NCI-H2081 treated with DMSO at 0.1 percent for 48 hours (cell line): Measurements from ENCODE around the gene PFDN5.
A peak's percentile ranks its signal among the peaks of the same experiment; 100 is the strongest.

Experiments used
- DNase-seq: peaks from one replicate; lab custom pipeline; 2025; lab: John Stamatoyannopoulos, UW

Gene PFDN5

GRCh38 chr12:53295070-53295890, at the start of gene PFDN5:
TSS of gene PFDN5 (plus strand) at chr12:53295542. CDS start at chr12:53295568, 26 bp downstream.
- DNase-seq: peak; percentile 67

GRCh38 chr12:53251477-53252348, 43.6 kb upstream of the PFDN5 start:
- DNase-seq: no peak

- no peak for DNase-seq
These were observed 42.9 kb upstream of the PFDN5 start for GRCh38 chr12:53252349-53252916.

- DNase-seq: no peak
These were observed 42.0 kb upstream of the PFDN5 start for GRCh38 chr12:53253298-53253697.

- no peak for DNase-seq
These were observed 40.4 kb upstream of the PFDN5 start for GRCh38 chr12:53254816-53255545.

- no peak for DNase-seq
These were observed 39.3 kb upstream of the PFDN5 start for GRCh38 chr12:53255996-53256395.

- no peak for DNase-seq
These were observed 36.5 kb upstream of the PFDN5 start for GRCh38 chr12:53258541-53259539.

- no peak for DNase-seq
These were observed 35.5 kb upstream of the PFDN5 start for GRCh38 chr12:53259891-53260290.

- DNase-seq: no peak
These were observed 29.6 kb upstream of the PFDN5 start for GRCh38 chr12:53265783-53266182.

GRCh38 chr12:53267306-53267998, 27.9 kb upstream of the PFDN5 start:
- no peak for DNase-seq

- DNase-seq: no peak
These were observed 27.2 kb upstream of the PFDN5 start, which contains the start of gene ESPL1 for GRCh38 chr12:53267999-53268629. TSS of gene ESPL1 (plus strand) at chr12:53268299. CDS start at chr12:53268767, 468 bp downstream.

- no peak for DNase-seq
These were observed 26.4 kb upstream of the PFDN5 start for GRCh38 chr12:53268630-53269562.

- DNase-seq: no peak
These were observed 20.9 kb upstream of the PFDN5 start for GRCh38 chr12:53274445-53274844.

GRCh38 chr12:53276511-53276910, 18.8 kb upstream of the PFDN5 start:
- no peak for DNase-seq

- DNase-seq: no peak
These were observed 17.4 kb upstream of the PFDN5 start for GRCh38 chr12:53277981-53278380.

GRCh38 chr12:53279283-53279869, 16.0 kb upstream of the PFDN5 start:
- DNase-seq: no peak

GRCh38 chr12:53279888-53280498, 15.3 kb upstream of the PFDN5 start:
- no peak for DNase-seq

- DNase-seq: no peak
These were observed 8.9 kb upstream of the PFDN5 start for GRCh38 chr12:53286448-53286847.
